NCI-H146 treated with DMSO at 0.1 percent for 48 hours (cell line): ENCODE data around the gene KIF5C.
A peak's percentile ranks its signal among the peaks of the same experiment; 100 is the strongest.

Source experiments
- DNase-seq: peaks from one replicate; lab custom pipeline; 2025; ENCODE audit not compliant: unreplicated experiment; lab: John Stamatoyannopoulos, UW

KIF5C gene

GRCh38 chr2:148984449-148984848, 109.4 kb downstream of the KIF5C start:
- DNase-seq: no peak

DNA sequence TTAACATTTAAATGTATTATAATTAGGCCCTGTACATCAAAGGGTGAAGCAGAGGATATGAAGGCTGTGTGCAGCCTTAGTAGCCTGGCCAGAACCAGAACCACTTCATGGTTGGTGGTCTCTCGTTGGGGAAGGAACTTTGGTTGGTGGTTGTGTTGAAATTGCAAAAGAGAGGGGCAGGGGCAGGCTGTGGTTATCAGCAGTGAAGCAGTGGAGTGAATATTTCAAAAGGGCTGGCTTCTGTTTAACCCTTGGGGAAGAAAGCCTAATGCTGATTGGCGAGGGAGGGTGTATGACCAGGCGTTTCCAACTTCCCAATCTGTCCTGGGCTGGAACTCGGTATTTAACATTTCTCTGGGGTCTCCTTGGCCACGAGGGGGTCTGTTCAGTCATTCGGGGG, 112.3 kb downstream of the KIF5C start:
- DNase-seq: no peak

GRCh38 chr2:148988337-148988736, 113.3 kb downstream of the KIF5C start:
- DNase-seq: no peak

DNA sequence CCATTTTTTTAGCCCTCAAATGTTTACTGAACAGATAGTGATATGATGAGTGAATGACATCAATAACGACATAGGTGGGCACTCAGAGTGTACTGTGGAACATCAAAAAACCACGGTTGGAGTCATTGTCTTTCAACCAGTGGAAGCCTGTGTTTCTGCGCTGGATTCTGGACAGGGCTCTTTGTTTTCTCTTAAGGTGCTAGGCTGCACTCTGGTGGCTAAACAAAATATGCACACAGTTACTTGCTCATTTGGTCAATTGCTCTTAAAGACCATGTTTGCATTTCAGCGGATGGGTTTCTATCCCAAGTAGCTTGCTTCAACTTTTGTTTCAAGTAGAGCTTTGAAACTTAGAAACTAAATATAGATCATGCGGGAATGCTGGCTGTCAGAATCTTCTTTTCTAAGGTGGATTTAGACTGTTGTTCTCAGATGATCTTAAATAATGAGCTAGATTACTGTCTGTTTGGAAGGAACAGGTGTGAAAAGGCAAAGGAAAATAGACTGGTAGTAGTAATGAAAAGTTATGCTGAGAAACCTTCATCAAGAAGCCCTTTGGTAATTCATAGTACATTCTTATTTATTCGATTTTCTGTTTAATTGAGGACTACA, 115.0 kb downstream of the KIF5C start:
- DNase-seq: peak; percentile 48

DNA sequence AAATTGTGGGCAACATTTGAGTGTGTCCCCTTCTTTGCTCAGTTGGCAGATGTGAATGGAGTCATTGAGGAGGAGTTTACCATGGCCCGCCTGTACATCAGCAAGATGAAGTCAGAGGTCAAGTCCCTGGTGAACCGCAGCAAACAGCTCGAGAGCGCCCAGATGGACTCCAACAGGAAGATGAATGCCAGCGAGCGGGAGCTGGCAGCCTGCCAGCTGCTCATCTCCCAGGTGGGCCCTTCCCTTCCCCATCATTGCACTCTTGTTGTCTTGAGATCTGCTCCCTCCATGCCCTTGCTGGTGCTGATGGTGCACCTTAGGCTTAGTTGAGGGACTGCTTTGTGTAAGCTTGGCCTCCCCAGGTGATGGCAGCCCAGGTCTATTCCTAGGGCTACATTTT, 115.9 kb downstream of the KIF5C start:
- peak; percentile 10 for DNase-seq

DNA sequence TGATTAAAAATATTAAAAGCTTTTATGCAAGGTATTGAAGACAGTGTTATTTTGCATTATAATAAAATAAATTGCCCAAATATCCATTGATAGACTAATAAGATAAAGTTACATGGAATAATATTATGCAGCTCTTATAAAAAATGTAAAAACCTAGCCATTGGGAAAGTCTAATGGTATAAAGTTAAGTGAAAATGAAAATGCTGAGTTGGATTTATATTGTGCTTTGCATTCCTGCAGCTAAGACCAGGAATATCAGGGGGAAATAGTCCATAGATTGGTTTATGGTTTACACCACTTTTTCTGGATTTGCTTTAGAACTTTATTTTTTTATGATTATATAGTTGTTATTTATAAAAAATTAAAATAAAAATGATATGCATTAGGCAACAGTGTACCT, 117.4 kb downstream of the KIF5C start:
- no peak for DNase-seq

- DNase-seq: no peak
Observed at GRCh38 chr2:148993351-148993750, 118.3 kb downstream of the KIF5C start.

- DNase-seq: peak; percentile 61
Observed at GRCh38 chr2:148994341-148994740, 119.3 kb downstream of the KIF5C start.

DNA sequence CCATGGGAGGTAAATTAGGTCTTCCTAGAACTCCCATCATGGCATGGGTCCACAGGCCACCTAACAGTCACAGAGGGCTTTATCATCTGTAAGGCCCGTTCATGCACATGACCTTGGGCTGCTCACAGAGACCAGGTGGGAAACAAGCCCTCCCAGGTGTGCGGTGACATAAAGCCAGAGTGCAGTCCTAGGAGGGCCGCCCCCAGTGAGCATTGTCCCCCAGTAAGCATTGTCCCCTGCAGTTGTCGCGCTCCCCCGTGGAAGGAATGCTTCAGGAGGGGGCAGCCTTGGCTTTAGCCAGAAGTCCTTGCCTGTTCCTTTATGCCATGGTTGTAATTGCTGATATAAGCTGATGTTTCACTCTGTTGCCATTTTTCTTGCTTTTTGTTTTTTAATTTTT, 121.8 kb downstream of the KIF5C start:
- DNase-seq: no peak

DNA sequence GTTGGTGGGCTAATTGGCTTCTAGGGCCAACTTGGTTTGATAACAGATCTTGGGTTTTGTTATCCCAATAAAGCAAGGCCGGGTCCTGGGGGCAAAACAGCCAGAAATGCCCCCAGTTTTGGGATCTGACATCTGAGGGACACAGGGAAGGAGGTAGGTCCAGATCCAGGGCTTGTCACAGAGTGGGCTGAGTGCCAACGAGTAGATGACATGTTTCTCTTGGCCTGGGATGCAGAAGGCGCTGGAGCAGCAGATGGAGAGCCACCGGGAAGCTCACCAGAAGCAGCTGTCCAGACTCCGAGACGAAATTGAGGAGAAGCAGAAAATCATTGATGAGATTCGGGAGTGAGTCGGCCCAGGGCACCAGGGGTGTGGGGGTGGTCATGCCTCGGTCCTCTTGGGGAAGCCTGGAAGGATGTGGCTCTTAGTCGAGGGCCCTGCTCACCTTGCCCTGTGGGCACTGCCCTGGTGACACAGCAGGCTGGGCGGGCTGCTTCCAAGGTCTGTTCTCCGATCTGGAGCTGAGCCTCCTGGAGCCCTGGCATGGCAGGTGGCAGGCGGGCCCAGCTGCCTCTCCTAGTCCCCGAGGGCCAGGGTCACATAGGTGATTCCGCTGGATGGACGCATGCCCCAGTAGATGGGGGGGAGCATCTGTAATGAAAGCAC, 123.3 kb downstream of the KIF5C start:
- no peak for DNase-seq

DNA sequence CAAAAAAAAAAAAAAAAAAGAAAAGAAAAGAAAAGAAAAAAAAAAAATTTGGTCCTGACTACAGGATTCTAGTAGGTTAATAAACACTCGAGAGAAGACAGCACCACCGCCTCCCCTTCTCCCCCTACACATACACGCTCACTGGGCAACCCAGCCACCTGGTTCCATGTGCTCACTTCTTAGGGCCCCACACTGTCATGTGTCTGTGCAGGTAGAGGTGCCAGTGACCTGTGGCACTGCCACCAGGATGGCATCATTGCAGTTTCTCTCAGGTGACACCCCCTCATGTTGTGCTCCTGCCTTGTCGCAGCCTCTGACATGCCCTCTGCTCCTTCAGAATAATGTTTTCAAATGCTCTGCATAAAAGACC, 123.8 kb downstream of the KIF5C start:
- no peak for DNase-seq

DNA sequence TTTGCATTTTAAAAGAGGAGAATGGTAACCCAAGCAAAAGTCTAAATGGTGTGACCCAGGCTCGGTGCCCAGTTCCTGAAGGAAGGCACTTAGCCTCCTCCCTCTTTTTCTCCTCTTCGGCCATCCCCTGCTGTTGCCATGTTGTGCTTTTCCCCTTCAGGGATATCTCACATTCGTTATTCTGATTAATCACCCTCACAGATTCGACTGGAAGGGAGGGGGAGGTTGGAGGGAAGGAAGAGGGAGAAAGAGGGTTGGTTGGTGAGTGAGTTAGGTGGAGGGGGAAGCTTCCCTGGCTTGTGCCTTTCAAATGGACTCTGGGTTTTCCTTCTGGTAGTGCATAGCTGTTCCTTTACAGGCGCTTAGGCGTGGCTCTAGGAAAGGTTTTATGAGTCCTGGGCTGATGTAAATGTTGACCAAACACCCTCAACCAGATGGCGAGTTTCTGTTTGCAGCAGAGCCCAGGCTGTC, 124.5 kb downstream of the KIF5C start:
- DNase-seq: no peak

DNA sequence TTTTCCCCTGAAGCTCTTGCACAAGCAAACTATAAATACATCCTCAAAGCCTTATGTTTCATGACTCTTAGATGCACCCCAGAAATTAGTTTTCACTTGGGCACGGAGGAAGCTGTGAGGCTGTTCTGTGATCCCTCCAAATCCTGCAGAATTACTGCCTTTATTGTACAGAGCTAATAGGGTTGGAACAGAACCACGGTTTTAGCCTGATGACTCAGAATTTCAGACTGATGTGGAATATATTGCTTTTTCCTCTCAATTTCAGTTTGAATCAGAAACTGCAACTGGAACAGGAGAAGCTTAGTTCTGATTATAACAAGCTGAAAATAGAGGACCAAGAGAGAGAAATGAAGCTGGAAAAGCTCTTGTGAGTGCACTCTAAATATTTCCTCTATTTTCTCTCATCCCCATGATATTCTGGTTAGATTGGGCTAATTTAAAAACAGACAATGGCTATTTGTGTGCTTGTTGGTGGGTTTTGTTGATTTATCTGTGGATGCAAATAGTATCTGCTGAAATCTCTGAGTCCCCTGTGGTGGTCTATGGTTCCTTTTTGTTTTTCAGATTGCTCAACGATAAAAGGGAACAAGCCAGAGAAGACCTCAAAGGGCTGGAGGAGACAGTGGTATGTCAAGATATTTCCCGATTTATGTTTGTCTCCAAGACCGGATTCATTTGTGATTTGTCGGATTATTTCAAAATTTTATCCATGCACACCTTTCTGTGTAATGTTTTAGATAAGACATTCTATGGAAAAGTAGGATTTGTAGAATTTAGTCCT, 125.3 kb downstream of the KIF5C start:
- DNase-seq: no peak

DNA sequence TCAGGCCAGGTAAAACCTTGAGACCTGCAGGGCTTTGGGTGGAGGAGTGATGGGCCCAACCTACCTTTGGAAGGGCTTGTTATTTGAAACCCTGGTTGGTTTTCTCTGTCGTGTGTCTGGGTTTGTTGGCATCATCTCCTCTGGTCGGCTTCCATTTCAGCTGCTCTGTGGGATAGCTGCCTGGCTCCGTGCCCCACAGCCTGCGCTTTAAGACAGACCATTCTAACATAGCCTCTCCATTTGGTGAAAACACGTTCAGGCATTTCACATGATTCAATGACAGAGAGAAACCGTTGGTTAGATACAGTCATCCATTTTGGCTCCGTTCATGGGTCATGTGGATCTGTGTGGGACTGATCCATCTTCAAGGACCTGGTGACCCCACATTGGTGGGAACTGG, 126.5 kb downstream of the KIF5C start:
- DNase-seq: no peak

GRCh38 chr2:149002378-149002890, 127.4 kb downstream of the KIF5C start:
- DNase-seq: no peak

- DNase-seq: no peak
Observed at GRCh38 chr2:149002891-149003740, 128.1 kb downstream of the KIF5C start.

DNA sequence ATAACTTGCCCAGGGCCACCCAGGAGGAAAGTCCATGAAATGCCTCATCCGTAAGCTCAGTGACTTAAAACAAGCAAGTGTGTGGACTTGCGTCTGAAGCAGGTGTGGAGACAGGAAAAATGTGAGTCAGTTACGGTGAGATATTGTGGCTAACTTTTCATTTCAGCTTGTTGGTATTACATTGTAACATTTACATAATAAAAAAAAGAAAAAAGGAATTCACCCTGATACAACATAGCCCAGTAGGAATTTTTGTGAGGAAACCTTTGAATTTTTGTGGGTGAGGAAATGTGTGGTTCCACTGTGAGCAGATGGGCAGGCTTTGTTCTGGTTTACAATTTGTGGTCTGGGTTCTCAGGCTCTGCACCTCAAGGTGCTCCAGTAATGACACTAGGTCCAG, 129.8 kb downstream of the KIF5C start:
- no peak for DNase-seq

DNA sequence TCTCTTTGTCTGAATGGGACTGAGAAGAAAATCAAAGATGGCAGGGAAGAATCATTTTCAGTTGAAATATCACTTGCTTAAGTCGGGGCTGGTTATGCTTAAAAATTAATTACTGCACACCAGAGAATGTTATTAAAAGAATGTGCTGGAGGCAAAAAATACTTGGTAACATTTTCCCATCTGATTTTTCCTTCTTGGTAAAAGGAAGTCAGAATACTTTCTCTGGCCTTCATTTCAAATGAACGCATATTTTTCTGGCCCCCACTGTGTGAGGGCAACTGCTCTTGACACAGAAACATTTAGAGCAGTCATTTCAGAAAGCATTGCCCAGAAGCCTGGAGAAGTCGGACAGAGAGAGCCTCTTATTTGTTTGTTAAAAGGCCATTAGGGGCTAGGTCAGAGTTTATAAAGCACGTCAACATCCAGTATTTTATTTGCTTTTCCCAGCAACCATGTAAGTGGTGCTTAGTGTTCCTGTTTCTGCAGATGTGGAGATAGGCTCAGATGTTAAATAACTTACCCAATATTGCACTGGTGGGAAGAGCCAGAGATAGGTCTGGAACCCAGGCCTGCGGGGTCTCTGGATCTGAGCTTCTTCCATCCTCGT, 130.5 kb downstream of the KIF5C start:
- DNase-seq: no peak

GRCh38 chr2:149006883-149007543, 132.0 kb downstream of the KIF5C start:
- no peak for DNase-seq

DNA sequence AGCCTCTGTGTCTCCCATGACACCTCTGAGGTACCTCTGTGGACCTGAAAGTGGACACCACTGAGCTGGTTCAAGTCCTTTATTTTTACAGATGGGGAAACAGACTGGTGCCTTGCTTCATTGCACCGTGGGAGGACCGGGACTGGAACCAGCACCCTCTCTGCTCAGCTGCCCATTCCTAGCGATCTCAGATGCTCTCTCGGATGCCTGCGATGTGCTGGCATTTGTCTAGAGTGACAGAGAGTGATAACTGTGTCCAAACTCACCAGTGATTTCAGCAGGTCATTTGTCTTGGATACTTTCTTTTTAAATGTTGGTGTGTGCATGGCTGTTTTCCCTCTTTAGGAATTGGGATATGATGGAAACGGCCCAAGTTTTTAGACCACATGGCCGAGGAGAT, 133.4 kb downstream of the KIF5C start:
- no peak for DNase-seq
